ENCODE measurements around the gene URGCP. TPM values are rescaled to one million over a fixed set of nuclear protein-coding genes. Genes with fewer than 3 reads are reported as not detected.

Gene URGCP
- total RNA-seq, 1 donor from 2014 or later, result 24.4 TPM

GRCh38 chr7:43895847-43896415 is 10.5 kb downstream of the URGCP start:
- Mint-ChIP-seq H3K27ac (ENCODE audit: unreplicated experiment) (no peak overlapping the region), H3K9me3 (ENCODE audit: low read depth) (no peaks in the 10 kb centered on the region), H3K36me3 (ENCODE audit: low read depth) (peaks cover 1% of the 10 kb centered on the region), H3K27me3 (ENCODE audit: low read depth) (no peaks in the 10 kb centered on the region), H3K4me3 (ENCODE audit: unreplicated experiment) (no peak overlapping the region), H3K4me1 (ENCODE audit: low read depth) (peaks cover 7% of the 10 kb centered on the region)
- DNase-seq (ENCODE audit: low spot score), result no peak
- no peak for TF ChIP-seq CTCF (IDR thresholded peaks at IDR 0.05)

DNA sequence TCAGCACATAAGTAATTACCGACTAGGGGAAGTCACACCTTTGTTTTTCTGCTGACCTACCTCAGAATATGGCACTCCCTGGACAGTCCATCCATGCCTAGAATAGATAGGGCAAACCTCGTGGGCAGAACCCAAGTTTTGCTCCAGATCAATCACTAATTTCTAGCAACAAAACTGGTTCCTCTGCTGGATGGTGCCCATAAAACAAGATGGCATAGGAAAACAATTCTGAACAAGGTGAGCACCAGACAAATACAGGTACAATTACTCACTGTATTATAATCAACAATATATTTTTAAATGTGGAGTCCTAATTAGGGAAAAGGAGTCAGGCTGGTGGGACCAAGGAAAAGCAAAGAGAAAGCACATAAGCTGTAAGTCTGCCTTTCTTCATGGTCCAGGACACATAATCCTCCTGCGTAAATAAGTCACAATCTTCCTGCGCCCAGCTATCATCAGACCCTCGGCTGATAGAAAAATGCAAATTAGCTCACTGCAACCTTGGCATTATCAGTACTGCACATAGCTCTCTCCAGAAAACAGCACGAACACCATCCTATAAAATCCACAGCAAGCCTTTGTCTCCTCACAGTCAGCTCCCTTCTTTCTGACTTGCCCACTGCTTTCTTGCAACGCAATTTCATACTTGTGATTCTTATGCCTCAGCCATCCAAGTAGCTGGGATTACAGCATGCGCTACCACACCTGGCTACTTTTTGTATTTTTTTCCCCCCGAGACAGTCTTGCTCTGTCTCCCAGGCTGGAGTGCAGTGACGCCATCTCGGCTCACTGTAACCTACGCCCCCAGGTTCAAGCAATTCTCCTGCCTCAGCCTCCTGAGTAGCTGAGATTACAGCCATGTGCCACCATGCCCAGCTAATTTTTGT is 15.1 kb downstream of the URGCP start:
- Mint-ChIP-seq H3K4me1 (ENCODE audit: low read depth) (peaks cover 27% of the 10 kb centered on the region), H3K27ac (ENCODE audit: unreplicated experiment) (no peak overlapping the region), H3K4me3 (ENCODE audit: unreplicated experiment) (no peak overlapping the region), H3K9me3 (ENCODE audit: low read depth) (no peaks in the 10 kb centered on the region), H3K27me3 (ENCODE audit: low read depth) (no peaks in the 10 kb centered on the region), H3K36me3 (ENCODE audit: low read depth) (no peaks in the 10 kb centered on the region)
- DNase-seq (ENCODE audit: low spot score), result no peak
- TF ChIP-seq CTCF (IDR thresholded peaks at IDR 0.05), result no peak

GRCh38 chr7:43890468-43890867 is 15.9 kb downstream of the URGCP start:
- peaks cover 2% of the 10 kb centered on the region for H3K36me3 Mint-ChIP-seq (ENCODE audit: low read depth)
- H3K27ac Mint-ChIP-seq (ENCODE audit: unreplicated experiment), result no peak overlapping the region
- no peaks in the 10 kb centered on the region for H3K9me3 Mint-ChIP-seq (ENCODE audit: low read depth)

DNA sequence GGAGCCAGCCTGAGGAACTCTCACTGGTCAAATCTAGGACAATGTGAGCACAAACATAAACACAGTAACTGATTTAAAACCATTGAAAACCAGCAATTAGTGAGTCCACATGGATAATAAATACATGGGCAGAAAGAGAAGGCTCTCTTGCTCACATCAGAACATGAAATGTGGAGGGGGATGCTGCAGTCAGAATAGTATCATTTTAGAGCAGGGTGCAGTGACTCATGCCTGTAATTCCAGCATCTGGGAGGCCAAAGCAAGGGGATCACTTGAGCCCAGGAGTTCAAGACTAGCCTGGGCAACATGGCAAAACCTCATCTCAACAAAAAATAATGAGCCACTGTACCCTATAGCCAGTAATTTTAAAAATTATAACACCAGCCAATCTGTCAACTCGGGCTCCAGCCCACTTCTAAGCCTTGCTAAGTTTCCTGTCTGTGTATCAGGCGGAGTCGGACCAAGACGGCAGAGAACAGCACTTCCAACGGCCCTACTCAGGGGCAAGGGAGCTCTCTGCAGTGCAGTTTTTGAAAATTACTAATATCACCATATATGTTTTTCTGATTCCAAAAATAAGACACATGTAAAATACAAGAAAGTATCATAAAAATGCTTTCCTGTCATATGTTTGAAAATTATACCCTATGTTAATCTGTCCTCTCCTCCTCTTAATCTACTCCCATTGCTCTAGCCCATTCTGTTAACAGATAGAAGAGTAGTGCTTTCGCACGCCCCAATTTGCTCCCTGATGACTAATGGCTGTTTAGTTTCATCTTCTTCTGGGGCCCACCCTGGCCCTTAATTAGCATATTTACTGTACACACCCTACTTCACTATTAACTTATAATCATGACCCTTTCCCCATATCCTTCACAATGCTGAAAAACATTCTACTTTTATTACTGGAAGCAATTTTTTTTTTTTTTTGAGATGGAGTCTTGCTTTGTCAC is 17.1 kb downstream of the URGCP start:
- TF ChIP-seq CTCF (IDR thresholded peaks at IDR 0.05), result no peak
- no peak for DNase-seq (ENCODE audit: low spot score)
- H3K27me3 Mint-ChIP-seq (ENCODE audit: low read depth), result no peaks in the 10 kb centered on the region
- peaks cover 27% of the 10 kb centered on the region for H3K4me1 Mint-ChIP-seq (ENCODE audit: low read depth)
- H3K9me3 Mint-ChIP-seq (ENCODE audit: low read depth), result no peaks in the 10 kb centered on the region
- H3K36me3 Mint-ChIP-seq (ENCODE audit: low read depth), result peaks cover 2% of the 10 kb centered on the region
- H3K27ac Mint-ChIP-seq (ENCODE audit: unreplicated experiment), result peak overlapping the region; percentile 5
- H3K4me3 Mint-ChIP-seq (ENCODE audit: unreplicated experiment), result no peak overlapping the region

More at GRCh38 chr7:43890468-43890867, 15.9 kb downstream of the URGCP start:
- peaks cover 27% of the 10 kb centered on the region for H3K4me1 Mint-ChIP-seq (ENCODE audit: low read depth)
- no peak overlapping the region for H3K4me3 Mint-ChIP-seq (ENCODE audit: unreplicated experiment)
- no peak for DNase-seq (ENCODE audit: low spot score)
- TF ChIP-seq CTCF (IDR thresholded peaks at IDR 0.05), result no peak
- H3K27me3 Mint-ChIP-seq (ENCODE audit: low read depth), result no peaks in the 10 kb centered on the region

DNA sequence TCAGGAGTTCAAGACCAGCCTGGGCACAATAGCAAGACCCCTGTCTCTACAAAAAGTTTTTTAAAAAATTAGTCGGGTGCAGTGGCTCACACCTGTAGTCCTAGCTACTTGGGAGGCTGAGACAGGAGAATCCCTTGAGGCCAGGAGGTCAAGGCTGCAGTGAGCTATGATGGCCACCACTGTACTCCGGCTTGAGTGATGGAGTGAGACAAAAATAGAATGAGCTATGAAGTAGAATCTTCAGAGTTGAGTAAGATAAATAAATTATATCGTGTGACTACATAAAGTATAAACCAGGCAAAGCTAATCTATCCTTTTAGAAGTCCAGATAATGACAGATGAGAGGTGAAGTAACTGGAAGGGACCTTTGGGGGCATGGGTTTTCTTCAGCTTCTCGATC is 21.8 kb downstream of the URGCP start:
- H3K4me3 Mint-ChIP-seq (ENCODE audit: unreplicated experiment), result no peak overlapping the region
- no peaks in the 10 kb centered on the region for H3K27me3 Mint-ChIP-seq (ENCODE audit: low read depth)
- H3K27ac Mint-ChIP-seq (ENCODE audit: unreplicated experiment), result no peak overlapping the region
- DNase-seq (ENCODE audit: low spot score), result no peak
- peaks cover 31% of the 10 kb centered on the region for H3K4me1 Mint-ChIP-seq (ENCODE audit: low read depth)
- TF ChIP-seq CTCF (IDR thresholded peaks at IDR 0.05), result no peak
- H3K9me3 Mint-ChIP-seq (ENCODE audit: low read depth), result no peaks in the 10 kb centered on the region
- peaks cover 17% of the 10 kb centered on the region for H3K36me3 Mint-ChIP-seq (ENCODE audit: low read depth)
